ENCODE measurements around the gene STX10. TPM values are rescaled to one million over a fixed set of nuclear protein-coding genes. Genes with fewer than 3 reads are reported as not detected.

Gene STX10
- total RNA-seq, 4 donors from 2014 or later: 50.2 to 62.6 (median 56.6) TPM

DNA sequence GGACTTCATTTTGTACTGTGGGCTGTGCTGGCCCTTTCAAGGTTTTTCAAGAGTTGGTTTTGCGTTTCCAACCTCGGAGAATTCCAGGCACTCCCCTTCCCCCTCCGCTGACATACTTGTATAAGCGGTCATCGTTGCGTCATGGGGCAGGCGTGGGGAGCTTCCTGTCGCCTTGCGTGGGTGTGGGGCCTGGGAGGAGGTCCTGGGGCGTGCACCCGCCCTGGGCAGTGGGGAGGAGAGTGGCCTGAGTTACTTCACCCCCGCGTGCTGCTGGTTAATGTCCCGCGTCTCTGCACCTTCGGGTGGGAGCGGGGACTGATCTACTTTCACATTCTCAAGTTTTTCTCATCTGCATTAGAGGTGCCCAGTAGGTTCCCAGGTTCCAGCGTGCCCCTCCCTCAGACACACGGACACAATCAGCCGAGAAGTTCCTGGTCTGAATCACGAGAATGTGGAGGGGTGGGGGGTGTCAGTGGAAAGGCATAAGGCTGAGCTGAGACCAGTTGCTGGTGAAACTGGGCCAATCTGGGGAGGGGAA lies 4.1 kb upstream of the STX10 start:
- TF ChIP-seq EP300 (IDR thresholded peaks at IDR 0.05): peak; percentile 54
- peak; percentile 97 to 98 for TF ChIP-seq POLR2AphosphoS5 (IDR thresholded peaks at IDR 0.05)
- peak; percentile 74 for TF ChIP-seq POLR2A (IDR thresholded peaks at IDR 0.05; ENCODE audit: low read depth)
- no peak for TF ChIP-seq CTCF (IDR thresholded peaks at IDR 0.05)
- peaks cover 20 to 44% (median 36%) of the 10 kb centered on the region in 4 donors for H3K4me1 ChIP-seq
- peak overlapping the region; percentile 95 to 100 (median 98) for H3K27ac ChIP-seq (replicated peaks in 1 of 4)
- 0% methylated on average over 14 of the region's 21 CpGs for WGBS
- H3K4me3 ChIP-seq: peak overlapping the region; percentile 70 to 95 (median 94)
- no peaks in the 10 kb centered on the region for H3K9me3 ChIP-seq
- DNase-seq (ENCODE audit: extremely low spot score): peak; percentile 98
- H3K27me3 ChIP-seq: no peaks in the 10 kb centered on the region
- intact Hi-C loops (cut with DNase I): loop anchor here (10.0 kb wide), 1 partner anchor 690 kb away; no protein-coding TSS in a partner anchor
- peaks cover 0 to 20% (median 0%) of the 10 kb centered on the region in 4 donors for H3K36me3 ChIP-seq

- H3K36me3 ChIP-seq: peaks cover 0 to 20% (median 0%) of the 10 kb centered on the region in 4 donors
- DNase-seq (ENCODE audit: extremely low spot score): no peak
- TF ChIP-seq EP300 (IDR thresholded peaks at IDR 0.05) (no peak), POLR2A (IDR thresholded peaks at IDR 0.05; ENCODE audit: low read depth) (no peak), POLR2AphosphoS5 (IDR thresholded peaks at IDR 0.05) (no peak), CTCF (IDR thresholded peaks at IDR 0.05) (peak in 2 of 3 experiments; percentile 19 to 22)
- peak overlapping the region; percentile 95 to 100 (median 98) for H3K27ac ChIP-seq (replicated peaks in 1 of 4)
- H3K9me3 ChIP-seq: no peaks in the 10 kb centered on the region
- H3K4me3 ChIP-seq: peak overlapping the region; percentile 70 to 95 (median 94)
- no peaks in the 10 kb centered on the region for H3K27me3 ChIP-seq
- intact Hi-C loops (cut with DNase I): loop anchor here (10.0 kb wide), 1 partner anchor 691 kb away; no protein-coding TSS in a partner anchor
- WGBS: under 1% methylated on average over 34 of the region's 69 CpGs
- H3K4me1 ChIP-seq: peaks cover 20 to 50% (median 42%) of the 10 kb centered on the region in 4 donors
Observed at GRCh38 chr19:13153569-13154240, 3.5 kb upstream of the STX10 start.

DNA sequence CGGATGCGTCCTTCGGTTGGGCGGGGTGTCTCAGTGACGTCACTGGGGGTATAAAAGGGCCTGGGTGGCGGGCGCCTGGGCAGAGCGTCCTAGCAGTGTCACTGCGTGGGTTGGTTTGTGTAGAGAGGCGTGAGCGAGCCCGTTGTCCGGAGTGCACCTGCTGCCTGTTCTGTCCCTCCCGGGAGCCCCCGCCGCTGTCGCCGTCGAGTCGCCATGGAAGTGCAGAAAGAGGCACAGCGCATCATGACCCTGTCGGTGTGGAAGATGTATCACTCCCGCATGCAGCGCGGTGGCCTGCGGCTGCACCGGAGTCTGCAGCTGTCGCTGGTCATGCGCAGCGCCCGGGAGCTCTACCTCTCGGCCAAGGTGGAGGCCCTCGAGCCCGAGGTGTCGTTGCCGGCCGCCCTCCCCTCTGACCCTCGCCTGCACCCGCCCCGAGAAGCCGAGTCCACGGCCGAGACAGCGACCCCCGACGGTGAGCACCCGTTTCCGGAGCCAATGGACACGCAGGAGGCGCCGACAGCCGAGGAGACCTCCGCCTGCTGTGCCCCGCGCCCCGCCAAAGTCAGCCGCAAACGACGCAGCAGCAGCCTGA lies 2.9 kb upstream of the STX10 start:
- peaks cover 20 to 56% (median 48%) of the 10 kb centered on the region in 4 donors for H3K4me1 ChIP-seq
- peak; percentile 100 for TF ChIP-seq POLR2A (IDR thresholded peaks at IDR 0.05; ENCODE audit: low read depth)
- peak in 1 of 3 experiments; percentile 7 for TF ChIP-seq CTCF (IDR thresholded peaks at IDR 0.05)
- peak; percentile 99 to 100 for TF ChIP-seq POLR2AphosphoS5 (IDR thresholded peaks at IDR 0.05)
- TF ChIP-seq EP300 (IDR thresholded peaks at IDR 0.05): no peak
- DNase-seq (ENCODE audit: extremely low spot score): peak; percentile 100
- no peaks in the 10 kb centered on the region for H3K27me3 ChIP-seq
- WGBS: 0% methylated on average over 17 of the region's 59 CpGs
- peak overlapping the region; percentile 70 to 95 (median 94) for H3K4me3 ChIP-seq
- peaks cover 0 to 20% (median 0%) of the 10 kb centered on the region in 4 donors for H3K36me3 ChIP-seq
- intact Hi-C loops (cut with DNase I): loop anchor here (10.0 kb wide), 1 partner anchor 692 kb away; no protein-coding TSS in a partner anchor
- peak overlapping the region; percentile 95 to 100 (median 98) for H3K27ac ChIP-seq (replicated peaks in 1 of 4)
- H3K9me3 ChIP-seq: no peaks in the 10 kb centered on the region

- Histone ChIP-seq H3K9me3 (no peaks in the 10 kb centered on the region), H3K27ac (replicated peaks in 1 of 4) (peak overlapping the region; percentile 95 to 100 (median 98)), H3K4me1 (peaks cover 20 to 61% (median 51%) of the 10 kb centered on the region in 4 donors), H3K36me3 (peaks cover 0 to 20% (median 0%) of the 10 kb centered on the region in 4 donors), H3K27me3 (no peaks in the 10 kb centered on the region), H3K4me3 (peak overlapping the region; percentile 70 to 95 (median 94))
- TF ChIP-seq POLR2AphosphoS5 (IDR thresholded peaks at IDR 0.05) (no peak), EP300 (IDR thresholded peaks at IDR 0.05) (no peak), POLR2A (IDR thresholded peaks at IDR 0.05; ENCODE audit: low read depth) (no peak), CTCF (IDR thresholded peaks at IDR 0.05) (no peak)
- no peak for DNase-seq (ENCODE audit: extremely low spot score)
- WGBS: 0% methylated on average over 7 of the region's 25 CpGs
- intact Hi-C loops (cut with DNase I): loop anchor here (10.0 kb wide), 1 partner anchor 692 kb away; no protein-coding TSS in a partner anchor
Observed at GRCh38 chr19:13152356-13152973, 2.3 kb upstream of the STX10 start.

Measured in esophagus muscularis mucosa (tissue), 4 donors.